NT2/D1 (cell line): ENCODE data around the gene COL20A1.

Experiments
- SUZ12 ChIP-seq: IDR thresholded peaks from 2 replicates; pipeline ENCODE4 v1.6.1; 2011; ENCODE audit not compliant: insufficient read length, insufficient read depth; ENCODE audit errors: extremely low read depth
- YY1 ChIP-seq: IDR thresholded peaks from 2 replicates; pipeline ENCODE4 v1.6.1; 2011; ENCODE audit not compliant: insufficient read length, insufficient read depth
- ZNF274 ChIP-seq: IDR thresholded peaks from 2 replicates; pipeline ENCODE4 v1.6.1; 2011; ENCODE audit warnings: mild to moderate bottlenecking, low read depth, low read length

DNA sequence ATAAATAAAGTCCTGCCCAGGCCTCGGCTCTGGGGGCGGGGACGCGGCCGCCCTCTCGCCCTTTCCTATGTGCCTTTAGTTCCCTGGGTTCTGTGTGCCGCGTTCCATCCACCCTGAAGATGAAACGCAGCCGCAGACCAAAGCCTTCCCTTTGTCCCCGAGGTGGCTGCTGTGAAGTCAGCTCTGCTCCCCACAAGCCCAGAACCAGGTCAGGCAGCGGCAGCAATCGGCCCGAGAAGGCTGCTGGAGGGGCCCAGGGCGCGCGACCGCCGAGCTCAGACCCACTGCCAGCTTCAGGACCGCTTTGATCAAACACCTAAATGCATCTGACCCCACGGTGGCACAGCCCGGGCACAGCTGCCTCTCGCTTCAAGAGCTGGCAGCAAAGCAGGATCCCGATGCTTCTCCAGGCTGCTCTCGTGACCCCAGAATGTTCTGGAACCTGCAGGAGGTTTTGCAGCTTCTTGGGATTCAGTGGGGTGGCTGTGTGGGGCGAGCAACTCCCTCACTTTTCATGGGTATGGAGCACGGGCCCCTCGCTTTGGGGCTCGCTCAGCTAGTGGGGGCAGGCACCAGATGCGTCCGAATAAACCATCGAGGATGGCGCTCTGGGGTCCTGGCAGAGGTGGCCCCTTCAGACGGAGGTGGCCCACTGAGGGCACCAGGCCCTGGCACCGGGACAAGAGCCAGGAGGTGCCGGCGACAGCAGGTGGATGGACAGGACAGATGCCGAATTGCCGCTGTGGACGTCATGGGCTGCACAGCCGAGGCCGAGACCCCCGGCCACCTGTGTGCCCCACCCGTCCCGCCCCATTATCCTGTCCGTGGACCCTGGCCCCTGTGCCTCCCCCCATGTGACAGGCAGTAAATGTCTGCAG is 55.2 kb downstream of the COL20A1 start:
- no peak for TF ChIP-seq YY1
- no peak for TF ChIP-seq ZNF274
- TF ChIP-seq SUZ12 = no peak
